ENCODE data around the gene KCNMA1.

GRCh38 chr10:77398558-77398957, 239.1 kb downstream of the KCNMA1 start:
- TF ChIP-seq CTCF (IDR thresholded peaks at IDR 0.05; ENCODE audit: insufficient read depth, low read length, poor library complexity, severe bottlenecking): no peak
- TF ChIP-seq EZH2phosphoT487 (conservative IDR thresholded peaks at IDR 0.05; ENCODE audit: low read length): no peak

All from SU-DHL-6 (cell line).